CD8-positive, alpha-beta memory T cell (primary cell): ENCODE data around the gene SIM2. TPM values are rescaled to one million over a fixed set of nuclear protein-coding genes. Genes with fewer than 3 reads are reported as not detected.

ENCODE experiments used
- CTCF ChIA-PET: fragments of 350-600 bp; sonication (Branson Sonifier 250); formaldehyde crosslinking; loops from one replicate; lab custom pipeline; 2021; ENCODE audit warnings: antibody characterized with exemption; lab: Charles Lee
- POLR2A ChIA-PET: fragments of 350-600 bp; sonication (Branson Sonifier 250); formaldehyde crosslinking; loops from one replicate; lab custom pipeline; 2021; ENCODE audit warnings: antibody characterized with exemption; lab: Charles Lee
- DNase-seq, 5 donors: peaks; one replicate each; pipeline versions ENCODE4 v3.0.0 to v3.0.0-alpha.2; 2020 to 2022; ENCODE audit warnings: mixed read lengths in 1 of 5
- H3K27ac ChIP-seq: one replicate; pipeline ENCODE4 v1.7.0; 2013; ENCODE audit warnings: low read depth, mild to moderate bottlenecking, low read length, moderate library complexity
- H3K27me3 ChIP-seq: 2 replicates; pipeline ENCODE4 v1.7.0; 2013; ENCODE audit warnings: low read length, mild to moderate bottlenecking; ENCODE audit not compliant: insufficient read depth, poor library complexity, severe bottlenecking
- H3K36me3 ChIP-seq: 2 replicates; pipeline ENCODE4 v1.7.0; 2013; ENCODE audit warnings: mild to moderate bottlenecking, low read length, moderate library complexity; ENCODE audit not compliant: insufficient read depth
- H3K4me1 ChIP-seq: 2 replicates; pipeline ENCODE4 v1.7.0; 2013; ENCODE audit warnings: mild to moderate bottlenecking, low read length, moderate library complexity; ENCODE audit not compliant: insufficient read depth
- H3K4me3 ChIP-seq: 2 replicates; pipeline ENCODE4 v1.7.0; 2013; ENCODE audit warnings: mild to moderate bottlenecking, low read length
- H3K9me3 ChIP-seq: 2 replicates; pipeline ENCODE4 v1.7.0; 2013; ENCODE audit warnings: mild to moderate bottlenecking, low read length
- H3K27ac Mint-ChIP-seq, 8 donors: one replicate each; pipeline ENCODE4 v1.8.0; 2020 to 2021; ENCODE audit warnings: mixed read lengths in 8 of 8, mild to moderate bottlenecking in 6 of 8, inconsistent platforms in 3 of 8, moderate library complexity in 3 of 8
- H3K27me3 Mint-ChIP-seq, 2 donors: one replicate each; pipeline ENCODE4 v1.8.0; 2020 to 2021; ENCODE audit warnings: mixed read lengths in 2 of 2, mild to moderate bottlenecking in 1 of 2, moderate library complexity in 1 of 2
- H3K36me3 Mint-ChIP-seq, 3 donors: one replicate each; pipeline ENCODE4 v1.8.0; 2020 to 2021; ENCODE audit warnings: mixed read lengths in 3 of 3, inconsistent platforms in 1 of 3, mild to moderate bottlenecking in 1 of 3
- H3K4me1 Mint-ChIP-seq, 3 donors: one replicate each; pipeline ENCODE4 v1.8.0; 2020 to 2021; ENCODE audit warnings: mixed read lengths in 3 of 3, inconsistent platforms in 1 of 3, mild to moderate bottlenecking in 1 of 3
- H3K4me3 Mint-ChIP-seq, 7 donors: one replicate each; pipeline ENCODE4 v1.8.0; 2020 to 2021; ENCODE audit warnings: mixed read lengths in 7 of 7, mild to moderate bottlenecking in 6 of 7, moderate library complexity in 4 of 7, inconsistent platforms in 2 of 7
- H3K9me3 Mint-ChIP-seq, 5 donors: one replicate each; pipeline ENCODE4 v1.8.0; 2020 to 2022; ENCODE audit warnings: mixed read lengths in 5 of 5, mild to moderate bottlenecking in 3 of 5, moderate library complexity in 2 of 5, inconsistent platforms in 1 of 5
- polyA plus RNA-seq: library from polyadenylated mRNA; unstranded; fragments of 300-500 nt; fragmentation: Illumina TruSeq; gene quantifications from one replicate; pipeline ENCODE4 v1.2.3, GENCODE V29; 2021
- total RNA-seq, 2 experiments: library from RNA; stranded (reverse); gene quantifications; one replicate each; pipeline ENCODE4 v1.2.3, GENCODE V29; 2021

Gene SIM2
- total and polyA plus RNA-seq, 3 experiments from 2014 or later, result 0.07 TPM; not detected in 2

DNA sequence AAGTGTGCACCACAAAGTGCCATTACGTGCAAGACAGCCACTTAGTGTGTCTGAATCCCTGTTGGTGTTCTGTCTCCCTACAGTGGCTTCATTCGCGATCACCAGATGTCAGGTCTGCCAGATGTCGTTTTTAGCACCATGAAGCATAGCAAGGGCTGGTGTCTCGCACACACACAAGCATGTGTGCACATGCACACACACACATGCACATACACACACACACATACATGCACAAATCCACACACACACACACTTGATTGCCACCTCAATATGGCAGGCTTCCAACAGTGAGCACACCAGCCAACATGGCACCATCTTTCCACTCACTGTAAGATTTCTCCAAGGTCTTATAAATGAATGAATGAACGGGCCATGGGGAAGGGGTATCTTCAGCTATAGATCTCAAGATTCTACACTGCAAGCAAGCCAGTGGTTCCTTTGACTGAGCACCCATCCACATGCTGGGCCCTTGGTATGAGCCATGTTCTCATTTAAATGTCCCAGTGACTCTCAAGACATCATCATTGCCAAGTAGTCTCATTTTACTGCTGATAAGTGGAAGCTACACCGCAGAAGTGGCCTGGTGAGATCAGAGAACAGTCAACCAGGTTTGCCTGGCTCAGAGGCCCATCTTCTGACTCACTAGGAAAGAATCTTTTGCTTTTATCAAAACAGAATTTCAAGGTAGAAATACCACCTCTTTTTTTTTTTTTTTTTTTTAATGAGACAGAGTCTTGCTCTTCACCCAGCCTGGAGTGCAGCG is 84.9 kb downstream of the SIM2 start:
- POLR2A ChIA-PET, result no interaction called here
- Mint-ChIP-seq H3K27ac (no peak overlapping the region), H3K36me3 (peaks cover 5 to 21% (median 6%) of the 10 kb centered on the region in 3 donors), H3K4me3 (no peak overlapping the region), H3K9me3 (no peaks in the 10 kb centered on the region), H3K27me3 (no peaks in the 10 kb centered on the region), H3K4me1 (peaks cover 0 to 8% (median 7%) of the 10 kb centered on the region in 3 donors)
- CTCF ChIA-PET, result no interaction called here
- DNase-seq, result no peak
- no peaks in the 10 kb centered on the region for H3K36me3 ChIP-seq
- H3K4me1 ChIP-seq, result no peaks in the 10 kb centered on the region
- H3K4me3 ChIP-seq, result no peak overlapping the region
- no peaks in the 10 kb centered on the region for H3K9me3 ChIP-seq
- no peaks in the 10 kb centered on the region for H3K27me3 ChIP-seq
- no peak overlapping the region for H3K27ac ChIP-seq

DNA sequence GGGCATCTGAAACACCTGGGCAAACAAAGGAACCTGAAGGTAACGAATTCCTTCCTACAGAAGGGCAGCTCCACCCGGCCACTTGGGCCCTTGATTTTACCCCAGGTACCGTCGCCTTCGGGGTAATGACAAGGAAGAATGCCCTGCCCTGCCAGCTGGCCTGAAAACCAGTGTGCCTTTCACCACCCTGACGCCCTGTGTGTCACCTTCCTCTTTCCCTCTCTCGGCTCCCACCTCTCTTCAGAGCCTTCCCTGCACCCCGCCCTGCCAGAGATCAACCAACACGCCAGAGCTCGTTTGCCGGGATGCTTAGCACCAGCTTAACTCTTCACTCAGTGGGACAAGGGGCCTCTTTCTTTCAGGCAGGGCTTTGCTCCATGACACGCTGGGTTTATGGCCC is 86.0 kb downstream of the SIM2 start:
- H3K27ac ChIP-seq, result no peak overlapping the region
- Mint-ChIP-seq H3K9me3 (no peaks in the 10 kb centered on the region), H3K27me3 (no peaks in the 10 kb centered on the region), H3K4me1 (peaks cover 0 to 8% (median 7%) of the 10 kb centered on the region in 3 donors), H3K4me3 (peak overlapping the region in 1 of 7 donors; percentile 41), H3K36me3 (peaks cover 6 to 22% (median 6%) of the 10 kb centered on the region in 3 donors), H3K27ac (no peak overlapping the region)
- H3K4me3 ChIP-seq, result no peak overlapping the region
- CTCF ChIA-PET, result no interaction called here
- no peaks in the 10 kb centered on the region for H3K4me1 ChIP-seq
- DNase-seq, result no peak
- H3K27me3 ChIP-seq, result no peaks in the 10 kb centered on the region
- no peaks in the 10 kb centered on the region for H3K9me3 ChIP-seq
- POLR2A ChIA-PET, result no interaction called here
- H3K36me3 ChIP-seq, result no peaks in the 10 kb centered on the region

DNA sequence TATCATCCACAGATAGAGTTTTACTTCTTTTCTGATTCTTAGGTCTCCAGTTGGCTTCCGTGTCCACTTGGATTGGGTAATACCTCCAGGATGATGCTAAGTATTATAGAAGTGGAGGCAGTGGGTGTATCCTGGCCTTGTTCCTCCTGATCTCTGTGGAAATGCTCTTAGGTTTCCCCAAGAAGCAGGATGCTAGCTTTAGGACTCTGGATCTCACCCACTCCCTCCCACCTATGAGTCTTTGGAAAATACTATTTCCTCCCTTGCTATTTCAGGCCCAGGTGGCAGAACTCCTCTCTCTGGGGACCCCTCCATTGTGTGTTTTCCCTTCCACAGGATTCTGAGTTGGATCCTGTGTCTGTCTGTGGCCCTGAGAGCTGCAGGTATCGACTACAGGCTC is 86.7 kb downstream of the SIM2 start:
- Mint-ChIP-seq H3K4me3 (no peak overlapping the region), H3K36me3 (peaks cover 9 to 24% (median 10%) of the 10 kb centered on the region in 3 donors), H3K9me3 (no peaks in the 10 kb centered on the region), H3K4me1 (peaks cover 0 to 8% (median 7%) of the 10 kb centered on the region in 3 donors), H3K27ac (no peak overlapping the region), H3K27me3 (no peaks in the 10 kb centered on the region)
- Histone ChIP-seq H3K9me3 (no peaks in the 10 kb centered on the region), H3K4me3 (no peak overlapping the region), H3K36me3 (no peaks in the 10 kb centered on the region), H3K27me3 (no peaks in the 10 kb centered on the region), H3K27ac (no peak overlapping the region), H3K4me1 (no peaks in the 10 kb centered on the region)
- DNase-seq, result no peak
- ChIA-PET CTCF (no interaction called here), POLR2A (interaction anchor here (0.6 kb wide), 1 partner anchor 1000 kb away, joined by 3 read pairs; no protein-coding TSS in a partner anchor)

DNA sequence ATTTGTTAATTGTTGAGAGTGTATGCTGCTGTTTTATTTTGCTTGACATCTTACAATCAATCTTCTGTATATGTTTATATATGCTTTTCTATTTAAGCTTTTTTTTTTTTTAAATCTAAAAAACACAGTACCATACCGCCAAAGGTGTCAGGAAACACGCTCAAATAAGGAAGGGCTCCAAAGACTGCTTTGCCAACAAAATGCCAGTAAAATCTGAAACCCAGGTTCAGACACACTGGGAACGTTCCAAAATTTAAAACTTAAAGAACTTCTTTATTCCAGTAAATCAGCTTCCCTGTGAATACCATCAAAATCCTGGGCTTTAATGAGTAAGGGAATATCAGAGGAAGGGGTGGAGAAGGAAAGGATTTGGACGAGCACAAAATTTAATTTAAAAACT is 87.3 kb downstream of the SIM2 start:
- Histone ChIP-seq H3K4me3 (no peak overlapping the region), H3K27me3 (no peaks in the 10 kb centered on the region), H3K4me1 (no peaks in the 10 kb centered on the region), H3K27ac (no peak overlapping the region), H3K9me3 (no peaks in the 10 kb centered on the region), H3K36me3 (no peaks in the 10 kb centered on the region)
- Mint-ChIP-seq H3K9me3 (no peaks in the 10 kb centered on the region), H3K36me3 (peaks cover 14 to 30% (median 16%) of the 10 kb centered on the region in 3 donors), H3K4me1 (peaks cover 0 to 5% (median 4%) of the 10 kb centered on the region in 3 donors), H3K4me3 (no peak overlapping the region), H3K27ac (no peak overlapping the region), H3K27me3 (no peaks in the 10 kb centered on the region)
- no peak for DNase-seq
- CTCF ChIA-PET, result no interaction called here
- POLR2A ChIA-PET, result interaction anchor here (0.6 kb wide), 1 partner anchor 1001 kb away, joined by 3 read pairs; no protein-coding TSS in a partner anchor

DNA sequence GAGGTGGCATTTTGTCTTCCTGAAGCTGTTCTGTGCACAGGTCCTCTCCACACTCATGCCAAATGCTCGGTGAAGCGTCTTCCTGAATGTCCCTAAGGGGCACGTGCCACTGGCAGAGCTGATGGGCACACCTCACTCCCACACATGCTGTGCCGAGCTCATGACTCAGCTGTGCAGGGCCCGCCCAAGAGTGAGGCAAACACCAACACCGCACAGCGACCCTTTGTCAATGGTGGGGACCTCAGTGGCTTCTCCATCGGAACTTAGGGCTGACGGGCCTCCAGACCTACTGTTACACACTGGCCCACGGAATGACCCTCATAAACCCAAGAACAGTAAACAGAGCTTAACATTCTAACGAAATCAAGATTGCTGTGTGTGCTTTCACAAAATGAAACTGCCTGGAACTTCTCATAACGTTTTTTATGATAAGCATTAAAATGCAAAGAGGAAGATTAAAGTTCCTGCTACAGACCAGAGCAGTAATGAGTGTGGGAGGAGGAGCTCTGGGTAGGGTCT is 89.3 kb downstream of the SIM2 start:
- ChIA-PET POLR2A (no interaction called here), CTCF (no interaction called here)
- Histone ChIP-seq H3K4me3 (no peak overlapping the region), H3K27ac (no peak overlapping the region), H3K9me3 (no peaks in the 10 kb centered on the region), H3K4me1 (no peaks in the 10 kb centered on the region), H3K27me3 (no peaks in the 10 kb centered on the region), H3K36me3 (no peaks in the 10 kb centered on the region)
- Mint-ChIP-seq H3K9me3 (no peaks in the 10 kb centered on the region), H3K27ac (no peak overlapping the region), H3K4me3 (no peak overlapping the region), H3K4me1 (no peaks in the 10 kb centered on the region), H3K36me3 (peaks cover 16 to 31% (median 17%) of the 10 kb centered on the region in 3 donors), H3K27me3 (no peaks in the 10 kb centered on the region)
- no peak for DNase-seq

DNA sequence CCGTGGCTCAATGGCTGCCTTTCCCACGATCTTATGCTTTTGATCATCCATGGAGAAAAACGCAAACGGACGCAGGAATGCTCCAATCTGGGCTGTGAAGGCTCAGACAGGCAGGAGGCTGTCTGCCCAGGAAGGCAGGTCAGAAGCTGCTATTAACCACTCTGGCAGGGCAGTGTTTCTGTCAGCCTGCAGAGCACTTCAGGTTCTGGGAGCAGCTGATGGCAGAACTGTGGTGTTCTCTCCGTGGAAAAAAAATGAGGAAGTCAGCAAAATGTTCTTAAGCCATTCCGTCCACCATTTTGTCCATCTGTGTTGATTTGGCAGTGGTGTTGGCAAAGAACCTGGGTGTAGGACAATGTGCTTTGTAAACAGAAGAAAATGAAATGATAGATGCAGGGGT is 91.7 kb downstream of the SIM2 start:
- Mint-ChIP-seq H3K4me3 (no peak overlapping the region), H3K9me3 (peaks cover 0 to 9% (median 5%) of the 10 kb centered on the region in 5 donors), H3K27ac (no peak overlapping the region), H3K27me3 (no peaks in the 10 kb centered on the region), H3K4me1 (peaks cover 0 to 1% (median 0%) of the 10 kb centered on the region in 3 donors), H3K36me3 (peaks cover 13 to 43% (median 24%) of the 10 kb centered on the region in 3 donors)
- H3K36me3 ChIP-seq, result no peaks in the 10 kb centered on the region
- ChIA-PET CTCF (no interaction called here), POLR2A (no interaction called here)
- H3K4me3 ChIP-seq, result no peak overlapping the region
- no peaks in the 10 kb centered on the region for H3K4me1 ChIP-seq
- H3K27ac ChIP-seq, result no peak overlapping the region
- H3K9me3 ChIP-seq, result no peaks in the 10 kb centered on the region
- DNase-seq, result no peak
- H3K27me3 ChIP-seq, result no peaks in the 10 kb centered on the region

DNA sequence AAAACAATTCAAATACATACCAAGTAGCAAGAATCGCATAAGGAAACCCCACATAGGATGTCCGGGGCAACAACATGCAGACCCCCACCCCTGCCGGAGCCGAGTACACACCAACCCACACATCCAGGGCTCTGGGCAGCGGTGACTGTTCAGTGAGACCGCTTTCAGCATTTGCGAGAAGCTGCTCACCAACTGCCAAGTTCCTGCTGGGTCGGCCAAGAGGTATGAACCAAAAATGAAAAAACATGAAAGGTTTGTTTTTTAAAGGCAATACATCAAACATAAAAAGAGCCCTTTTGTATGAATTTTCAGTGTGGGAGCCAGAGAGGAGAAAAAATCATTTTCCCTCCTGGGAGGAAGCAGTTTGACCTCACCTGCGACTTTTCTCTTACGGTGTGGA is 92.3 kb downstream of the SIM2 start:
- H3K4me3 ChIP-seq, result no peak overlapping the region
- H3K27ac ChIP-seq, result no peak overlapping the region
- ChIA-PET POLR2A (no interaction called here), CTCF (no interaction called here)
- Mint-ChIP-seq H3K9me3 (peaks cover 3 to 12% (median 9%) of the 10 kb centered on the region in 5 donors), H3K4me3 (no peak overlapping the region), H3K27ac (no peak overlapping the region), H3K36me3 (peaks cover 13 to 45% (median 24%) of the 10 kb centered on the region in 3 donors), H3K4me1 (peaks cover 0 to 1% (median 0%) of the 10 kb centered on the region in 3 donors), H3K27me3 (no peaks in the 10 kb centered on the region)
- DNase-seq, result no peak
- H3K4me1 ChIP-seq, result no peaks in the 10 kb centered on the region
- no peaks in the 10 kb centered on the region for H3K9me3 ChIP-seq
- no peaks in the 10 kb centered on the region for H3K36me3 ChIP-seq
- H3K27me3 ChIP-seq, result no peaks in the 10 kb centered on the region

DNA sequence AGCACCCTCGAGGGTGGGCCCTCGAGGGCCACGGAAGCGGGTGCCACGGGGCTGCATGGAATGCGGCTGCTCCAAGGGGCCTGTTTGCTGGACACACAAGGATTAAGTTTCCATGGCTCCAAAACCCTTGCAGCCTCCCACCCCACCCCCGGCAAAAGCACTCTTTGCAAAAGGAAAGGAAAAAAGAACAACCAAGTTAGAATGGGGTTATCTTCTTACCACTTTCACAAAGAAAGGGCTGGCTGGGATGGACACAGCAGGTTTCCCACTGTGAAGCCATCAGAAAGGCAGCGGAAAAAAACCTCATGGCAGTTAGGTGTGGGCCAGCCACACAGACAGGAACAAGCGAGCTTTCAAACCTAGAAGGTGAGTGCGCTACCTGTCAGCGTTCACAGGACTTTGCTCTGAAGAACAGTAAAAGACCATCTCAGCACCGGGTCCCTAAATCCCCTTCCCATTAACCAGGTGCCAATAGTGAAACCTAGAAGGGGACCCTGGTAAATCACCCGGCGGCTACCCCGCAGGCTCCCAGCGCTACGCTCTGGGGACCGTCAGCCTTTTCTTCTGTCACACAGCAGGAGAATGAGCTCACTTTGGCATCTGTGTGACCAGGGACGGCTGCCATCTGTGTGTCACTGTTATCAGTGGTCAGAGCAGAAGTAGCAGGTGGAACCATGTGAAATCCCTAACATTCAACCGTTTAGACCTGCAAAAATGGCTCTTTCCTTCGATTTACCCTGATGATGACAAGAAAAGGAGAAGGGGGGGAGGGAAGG is 93.0 kb downstream of the SIM2 start:
- Mint-ChIP-seq H3K9me3 (peaks cover 8 to 17% (median 16%) of the 10 kb centered on the region in 5 donors), H3K4me3 (no peak overlapping the region), H3K4me1 (peaks cover 0 to 1% (median 0%) of the 10 kb centered on the region in 3 donors), H3K36me3 (peaks cover 11 to 50% (median 23%) of the 10 kb centered on the region in 3 donors), H3K27me3 (no peaks in the 10 kb centered on the region), H3K27ac (no peak overlapping the region)
- H3K27me3 ChIP-seq, result no peaks in the 10 kb centered on the region
- H3K36me3 ChIP-seq, result no peaks in the 10 kb centered on the region
- H3K27ac ChIP-seq, result no peak overlapping the region
- H3K4me1 ChIP-seq, result no peaks in the 10 kb centered on the region
- CTCF ChIA-PET, result no interaction called here
- H3K9me3 ChIP-seq, result no peaks in the 10 kb centered on the region
- DNase-seq, result no peak
- POLR2A ChIA-PET, result no interaction called here
- no peak overlapping the region for H3K4me3 ChIP-seq
